ENCODE measurements around the gene CREG2.

Gene CREG2

GRCh38 chr2:101362777-101363176, 24.5 kb downstream of the CREG2 start:
- no peak overlapping the region for H3K4me2 ChIP-seq (ENCODE audit: low read length, poor library complexity, severe bottlenecking)
- no peak overlapping the region for H3K4ac ChIP-seq (ENCODE audit: low read depth in 1 of 2, low read length in 2 of 2)
- H2BK12ac ChIP-seq (ENCODE audit: low read length in 2 of 2): no peak overlapping the region
- H3K9ac ChIP-seq (ENCODE audit: low read length): no peak overlapping the region
- H2BK15ac ChIP-seq (ENCODE audit: low read depth, poor library complexity, severe bottlenecking): no peak overlapping the region
- no peak overlapping the region for H2AK5ac ChIP-seq (ENCODE audit: low read length, severe bottlenecking)
- no peak overlapping the region for H2BK5ac ChIP-seq (ENCODE audit: low read depth, low read length, poor library complexity, severe bottlenecking)
- no peak overlapping the region for H3K27ac ChIP-seq (ENCODE audit: low read length, poor library complexity, severe bottlenecking)
- no peaks in the 10 kb centered on the region for H3K36me3 ChIP-seq (ENCODE audit: control insufficient read depth in 1 of 2, insufficient read depth in 2 of 2, low read depth in 1 of 2, low read length in 2 of 2)
- H2BK120ac ChIP-seq (ENCODE audit: low read depth, low read length): no peak overlapping the region
- H3K4me3 ChIP-seq (ENCODE audit: insufficient read depth in 1 of 2, low read depth in 1 of 2, low read length in 2 of 2): no peak overlapping the region
- H3K4me1 ChIP-seq (ENCODE audit: control insufficient read depth, insufficient read depth, low read depth, low read length): no peaks in the 10 kb centered on the region
- DNase-seq: no peak
- H2AFZ ChIP-seq (ENCODE audit: low read depth, low read length): no peak overlapping the region
- no peaks in the 10 kb centered on the region for H3K9me3 ChIP-seq (ENCODE audit: control insufficient read depth, low read length)
- H3K23ac ChIP-seq (ENCODE audit: low read length in 2 of 2): no peak overlapping the region
- no peaks in the 10 kb centered on the region for H3K79me1 ChIP-seq (replicated peaks; ENCODE audit: low read length, poor library complexity, severe bottlenecking)
- no peak overlapping the region for H4K91ac ChIP-seq (ENCODE audit: low read length)
- no peak overlapping the region for H3K18ac ChIP-seq (ENCODE audit: low read depth in 1 of 2, low read length in 2 of 2)
- no peak overlapping the region for H4K8ac ChIP-seq (ENCODE audit: low read length)
- H3K14ac ChIP-seq (ENCODE audit: low read length in 2 of 2): no peak overlapping the region
- H3K27me3 ChIP-seq (ENCODE audit: control insufficient read depth in 1 of 2, insufficient read depth in 1 of 2, low read length in 2 of 2): peaks cover 9 to 36% of the 10 kb centered on the region in 2 experiments
- WGBS: 62% methylated on average over 2 of the region's 4 CpGs

- Histone ChIP-seq H2BK12ac (ENCODE audit: low read length in 2 of 2) (no peak overlapping the region), H3K18ac (ENCODE audit: low read depth in 1 of 2, low read length in 2 of 2) (no peak overlapping the region), H4K8ac (ENCODE audit: low read length) (no peak overlapping the region), H3K4me3 (ENCODE audit: insufficient read depth in 1 of 2, low read depth in 1 of 2, low read length in 2 of 2) (no peak overlapping the region), H3K9me3 (ENCODE audit: control insufficient read depth, low read length) (no peaks in the 10 kb centered on the region), H4K91ac (ENCODE audit: low read length) (no peak overlapping the region), H3K4me2 (ENCODE audit: low read length, poor library complexity, severe bottlenecking) (no peak overlapping the region), H3K9ac (ENCODE audit: low read length) (no peak overlapping the region), H2BK15ac (ENCODE audit: low read depth, poor library complexity, severe bottlenecking) (no peak overlapping the region), H3K4ac (ENCODE audit: low read depth in 1 of 2, low read length in 2 of 2) (no peak overlapping the region), H3K23ac (ENCODE audit: low read length in 2 of 2) (no peak overlapping the region), H3K4me1 (ENCODE audit: control insufficient read depth, insufficient read depth, low read depth, low read length) (no peaks in the 10 kb centered on the region), H3K27me3 (ENCODE audit: control insufficient read depth in 1 of 2, insufficient read depth in 1 of 2, low read length in 2 of 2) (peaks cover 9 to 36% of the 10 kb centered on the region in 2 experiments), H2BK120ac (ENCODE audit: low read depth, low read length) (no peak overlapping the region), H2BK5ac (ENCODE audit: low read depth, low read length, poor library complexity, severe bottlenecking) (no peak overlapping the region), H3K36me3 (ENCODE audit: control insufficient read depth in 1 of 2, insufficient read depth in 2 of 2, low read depth in 1 of 2, low read length in 2 of 2) (no peaks in the 10 kb centered on the region), H3K27ac (ENCODE audit: low read length, poor library complexity, severe bottlenecking) (no peak overlapping the region), H3K79me1 (replicated peaks; ENCODE audit: low read length, poor library complexity, severe bottlenecking) (no peaks in the 10 kb centered on the region), H2AK5ac (ENCODE audit: low read length, severe bottlenecking) (no peak overlapping the region), H2AFZ (ENCODE audit: low read depth, low read length) (no peak overlapping the region), H3K14ac (ENCODE audit: low read length in 2 of 2) (no peak overlapping the region)
- 77% methylated on average over 2 of the region's 3 CpGs for WGBS
- no peak for DNase-seq
Observed at GRCh38 chr2:101362316-101362715, 25.0 kb downstream of the CREG2 start.

- Histone ChIP-seq H4K8ac (ENCODE audit: low read length) (no peak overlapping the region), H3K14ac (ENCODE audit: low read length in 2 of 2) (no peak overlapping the region), H4K91ac (ENCODE audit: low read length) (no peak overlapping the region), H3K18ac (ENCODE audit: low read depth in 1 of 2, low read length in 2 of 2) (no peak overlapping the region), H3K4ac (ENCODE audit: low read depth in 1 of 2, low read length in 2 of 2) (no peak overlapping the region), H3K4me3 (ENCODE audit: insufficient read depth in 1 of 2, low read depth in 1 of 2, low read length in 2 of 2) (no peak overlapping the region), H2BK12ac (ENCODE audit: low read length in 2 of 2) (no peak overlapping the region), H3K36me3 (ENCODE audit: control insufficient read depth in 1 of 2, insufficient read depth in 2 of 2, low read depth in 1 of 2, low read length in 2 of 2) (no peaks in the 10 kb centered on the region), H2BK120ac (ENCODE audit: low read depth, low read length) (no peak overlapping the region), H3K9ac (ENCODE audit: low read length) (no peak overlapping the region), H3K27me3 (ENCODE audit: control insufficient read depth in 1 of 2, insufficient read depth in 1 of 2, low read length in 2 of 2) (peaks cover 9 to 36% of the 10 kb centered on the region in 2 experiments), H2AK5ac (ENCODE audit: low read length, severe bottlenecking) (no peak overlapping the region), H2BK5ac (ENCODE audit: low read depth, low read length, poor library complexity, severe bottlenecking) (no peak overlapping the region), H3K79me1 (replicated peaks; ENCODE audit: low read length, poor library complexity, severe bottlenecking) (no peaks in the 10 kb centered on the region), H3K4me1 (ENCODE audit: control insufficient read depth, insufficient read depth, low read depth, low read length) (no peaks in the 10 kb centered on the region), H3K27ac (ENCODE audit: low read length, poor library complexity, severe bottlenecking) (no peak overlapping the region), H3K9me3 (ENCODE audit: control insufficient read depth, low read length) (no peaks in the 10 kb centered on the region), H2AFZ (ENCODE audit: low read depth, low read length) (no peak overlapping the region), H3K4me2 (ENCODE audit: low read length, poor library complexity, severe bottlenecking) (no peak overlapping the region), H3K23ac (ENCODE audit: low read length in 2 of 2) (no peak overlapping the region), H2BK15ac (ENCODE audit: low read depth, poor library complexity, severe bottlenecking) (no peak overlapping the region)
- DNase-seq: no peak
- 82% methylated on average over 2 of the region's 2 CpGs for WGBS
Observed at GRCh38 chr2:101361522-101361921, 25.8 kb downstream of the CREG2 start.

GRCh38 chr2:101361121-101361520, 26.2 kb downstream of the CREG2 start:
- Histone ChIP-seq H3K4me3 (ENCODE audit: insufficient read depth in 1 of 2, low read depth in 1 of 2, low read length in 2 of 2) (no peak overlapping the region), H2AK5ac (ENCODE audit: low read length, severe bottlenecking) (no peak overlapping the region), H4K8ac (ENCODE audit: low read length) (no peak overlapping the region), H3K14ac (ENCODE audit: low read length in 2 of 2) (no peak overlapping the region), H3K36me3 (ENCODE audit: control insufficient read depth in 1 of 2, insufficient read depth in 2 of 2, low read depth in 1 of 2, low read length in 2 of 2) (no peaks in the 10 kb centered on the region), H3K27me3 (ENCODE audit: control insufficient read depth in 1 of 2, insufficient read depth in 1 of 2, low read length in 2 of 2) (peaks cover 9 to 36% of the 10 kb centered on the region in 2 experiments), H2BK15ac (ENCODE audit: low read depth, poor library complexity, severe bottlenecking) (no peak overlapping the region), H3K4ac (ENCODE audit: low read depth in 1 of 2, low read length in 2 of 2) (no peak overlapping the region), H3K27ac (ENCODE audit: low read length, poor library complexity, severe bottlenecking) (no peak overlapping the region), H2BK5ac (ENCODE audit: low read depth, low read length, poor library complexity, severe bottlenecking) (no peak overlapping the region), H2BK12ac (ENCODE audit: low read length in 2 of 2) (no peak overlapping the region), H3K18ac (ENCODE audit: low read depth in 1 of 2, low read length in 2 of 2) (no peak overlapping the region), H3K79me1 (replicated peaks; ENCODE audit: low read length, poor library complexity, severe bottlenecking) (no peaks in the 10 kb centered on the region), H3K4me1 (ENCODE audit: control insufficient read depth, insufficient read depth, low read depth, low read length) (peaks cover 1% of the 10 kb centered on the region), H4K91ac (ENCODE audit: low read length) (no peak overlapping the region), H3K9ac (ENCODE audit: low read length) (no peak overlapping the region), H3K9me3 (ENCODE audit: control insufficient read depth, low read length) (no peaks in the 10 kb centered on the region), H3K4me2 (ENCODE audit: low read length, poor library complexity, severe bottlenecking) (no peak overlapping the region), H2AFZ (ENCODE audit: low read depth, low read length) (no peak overlapping the region), H2BK120ac (ENCODE audit: low read depth, low read length) (no peak overlapping the region), H3K23ac (ENCODE audit: low read length in 2 of 2) (no peak overlapping the region)
- 81% methylated on average over 4 of the region's 4 CpGs for WGBS
- no peak for DNase-seq
